CD14-positive monocyte (primary cell): ENCODE data around the gene SLC25A23. TPM values are rescaled to one million over a fixed set of nuclear protein-coding genes. Genes with fewer than 3 reads are reported as not detected.

Experiments
- DNase-seq, 3 donors: peaks; one replicate each; pipeline ENCODE4 v3.0.0-alpha.2; 2011 to 2022
- H2AFZ ChIP-seq: 2 replicates; pipeline ENCODE4 v1.6.0; 2012; ENCODE audit warnings: mild to moderate bottlenecking, low read depth, low read length, inconsistent platforms; ENCODE audit not compliant: insufficient read depth, poor library complexity, severe bottlenecking
- H3K27ac ChIP-seq, 2 donors: 1 replicate in 1 of 2; 2 replicates in 1 of 2; pipeline ENCODE4 v1.5.1; 2012 to 2013; ENCODE audit warnings: low read length in 2 of 2, control low read depth in 1 of 2, inconsistent platforms in 1 of 2, low read depth in 1 of 2, mild to moderate bottlenecking in 1 of 2
- H3K27me3 ChIP-seq, 2 donors: one replicate each; pipeline versions ENCODE4 v1.6.0 to v1.6.1; 2011 to 2013; ENCODE audit warnings: low read length in 2 of 2; ENCODE audit not compliant: control insufficient read depth in 2 of 2, insufficient read depth in 2 of 2
- H3K36me3 ChIP-seq, 2 donors: replicated peaks in 1 of 2; 1 replicate in 1 of 2; 2 replicates in 1 of 2; pipeline versions ENCODE4 v1.5.1 to v1.6.1; 2012 to 2013; ENCODE audit warnings: low read length in 2 of 2, control low read depth in 1 of 2, inconsistent platforms in 1 of 2, mild to moderate bottlenecking in 1 of 2; ENCODE audit not compliant: insufficient read depth in 2 of 2, control insufficient read depth in 1 of 2
- H3K4me1 ChIP-seq, 2 donors: 1 replicate in 1 of 2; 2 replicates in 1 of 2; pipeline versions ENCODE4 v1.5.1 to v1.6.1; 2012 to 2013; ENCODE audit warnings: low read length in 2 of 2, control low read depth in 1 of 2, inconsistent platforms in 1 of 2, mild to moderate bottlenecking in 1 of 2, moderate library complexity in 1 of 2; ENCODE audit not compliant: insufficient read depth in 2 of 2, control insufficient read depth in 1 of 2
- H3K4me2 ChIP-seq: replicated peaks from 2 replicates; pipeline ENCODE3; 2012; ENCODE audit warnings: low read length, moderate library complexity, mild to moderate bottlenecking; ENCODE audit not compliant: poor library complexity, severe bottlenecking; ENCODE audit errors: extremely low read depth
- H3K4me3 ChIP-seq, 3 experiments: fragments of 200-600 bp in 1 of 3; sonication (generic) in 1 of 3; replicated peaks in 1 of 3; 1 replicate in 2 of 3; 2 replicates in 1 of 3; pipeline ENCODE4 v1.5.1; 2011 to 2013; ENCODE audit warnings: low read length in 3 of 3, mild to moderate bottlenecking in 3 of 3, control low read depth in 2 of 3, low read depth in 2 of 3, inconsistent platforms in 1 of 3, moderate library complexity in 1 of 3
- H3K79me2 ChIP-seq: 2 replicates; pipeline ENCODE4 v1.6.0; 2012; ENCODE audit warnings: mild to moderate bottlenecking, control low read depth, inconsistent platforms, low read length, moderate library complexity; ENCODE audit not compliant: insufficient read depth
- H3K9ac ChIP-seq: 2 replicates; pipeline ENCODE4 v1.6.0; 2017; ENCODE audit warnings: low read length, mild to moderate bottlenecking; ENCODE audit not compliant: insufficient read depth, poor library complexity, severe bottlenecking
- H3K9me3 ChIP-seq, 2 donors: replicated peaks in 1 of 2; 1 replicate in 1 of 2; 2 replicates in 1 of 2; pipeline versions ENCODE4 v1.5.1 to v1.6.1; 2012 to 2013; ENCODE audit warnings: low read length in 2 of 2, control low read depth in 1 of 2; ENCODE audit not compliant: control insufficient read depth in 1 of 2, insufficient read depth in 1 of 2
- H4K20me1 ChIP-seq: 2 replicates; pipeline ENCODE4 v1.6.0; 2012; ENCODE audit warnings: mild to moderate bottlenecking, low read length, control low read depth, moderate library complexity; ENCODE audit not compliant: insufficient read depth
- H3K27ac Mint-ChIP-seq, 7 donors: one replicate each; pipeline ENCODE4 v1.8.0; 2020; ENCODE audit warnings: mild to moderate bottlenecking in 7 of 7, mixed read lengths in 7 of 7, moderate library complexity in 6 of 7, inconsistent platforms in 2 of 7
- H3K27me3 Mint-ChIP-seq, 3 donors: one replicate each; pipeline ENCODE4 v1.8.0; 2021 to 2022; ENCODE audit warnings: low read depth in 3 of 3, mild to moderate bottlenecking in 3 of 3, mixed read lengths in 3 of 3, moderate library complexity in 3 of 3, inconsistent platforms in 1 of 3
- H3K36me3 Mint-ChIP-seq, 2 donors: one replicate each; pipeline ENCODE4 v1.8.0; 2020; ENCODE audit warnings: mixed read lengths in 2 of 2, inconsistent platforms in 1 of 2, mild to moderate bottlenecking in 1 of 2
- H3K4me1 Mint-ChIP-seq: one replicate; pipeline ENCODE4 v1.8.0; 2020; ENCODE audit warnings: mild to moderate bottlenecking, mixed read lengths
- H3K4me3 Mint-ChIP-seq, 2 donors: one replicate each; pipeline ENCODE4 v1.8.0; 2020; ENCODE audit warnings: mild to moderate bottlenecking in 2 of 2, mixed read lengths in 2 of 2, moderate library complexity in 1 of 2
- H3K9me3 Mint-ChIP-seq, 7 donors: one replicate each; pipeline ENCODE4 v1.8.0; 2020 to 2022; ENCODE audit warnings: mixed read lengths in 7 of 7, mild to moderate bottlenecking in 6 of 7, moderate library complexity in 6 of 7, inconsistent platforms in 2 of 7
- WGBS: methylation state at CpG from one replicate; pipeline ENCODE4 v1.1.5; 2013; ENCODE audit warnings: missing lambda C conversion rate; ENCODE audit not compliant: insufficient coverage; 5-methylcytosine and 5-hydroxymethylcytosine counted together
- intact Hi-C, 2 donors: fragments of 100-400 bp; cut with micrococcal nuclease; formaldehyde crosslinking; loops; one replicate each; pipeline versions ENCODE4 v1.15.0 to v1.15.1; 2023
- polyA plus RNA-seq, 3 donors: library from polyadenylated mRNA; depleted of rRNA in 1 of 3; unstranded in 2 of 3; stranded (reverse) in 1 of 3; fragments of 300-500 nt in 2 of 3; fragments of >200 nt in 1 of 3; fragmentation: Illumina TruSeq in 2 of 3; gene quantifications; 1 replicate in 2 of 3; 2 replicates in 1 of 3; pipeline ENCODE4 v1.2.3, GENCODE V29; 2012 to 2021
- TF ChIP-seq, protein P1 (sequence below): fragments of 200-600 bp; IDR thresholded peaks from one replicate; pipeline ENCODE4 v1.8.0; 2022; ENCODE audit warnings: antibody characterized with exemption, mild to moderate bottlenecking

Gene SLC25A23
- polyA plus RNA-seq, 3 donors: 0.11 to 0.15 TPM; not detected in 1

GRCh38 chr19:6479836-6480398 lies 20.3 kb upstream of the SLC25A23 start:
- H3K79me2 ChIP-seq: peaks cover 13% of the 10 kb centered on the region
- Mint-ChIP-seq H3K4me1 (peaks cover 27% of the 10 kb centered on the region), H3K9me3 (peaks cover 0 to 8% (median 0%) of the 10 kb centered on the region in 7 donors), H3K36me3 (peaks cover 17 to 39% of the 10 kb centered on the region in 2 donors), H3K4me3 (no peak overlapping the region), H3K27ac (peak overlapping the region in 4 of 7 donors; percentile 4 to 46 (median 20)), H3K27me3 (peaks cover 0 to 7% (median 0%) of the 10 kb centered on the region in 3 donors)
- no peaks in the 10 kb centered on the region for H4K20me1 ChIP-seq
- WGBS: 100% methylated on average over 2 of the region's 7 CpGs
- TF ChIP-seq, protein P1, sequence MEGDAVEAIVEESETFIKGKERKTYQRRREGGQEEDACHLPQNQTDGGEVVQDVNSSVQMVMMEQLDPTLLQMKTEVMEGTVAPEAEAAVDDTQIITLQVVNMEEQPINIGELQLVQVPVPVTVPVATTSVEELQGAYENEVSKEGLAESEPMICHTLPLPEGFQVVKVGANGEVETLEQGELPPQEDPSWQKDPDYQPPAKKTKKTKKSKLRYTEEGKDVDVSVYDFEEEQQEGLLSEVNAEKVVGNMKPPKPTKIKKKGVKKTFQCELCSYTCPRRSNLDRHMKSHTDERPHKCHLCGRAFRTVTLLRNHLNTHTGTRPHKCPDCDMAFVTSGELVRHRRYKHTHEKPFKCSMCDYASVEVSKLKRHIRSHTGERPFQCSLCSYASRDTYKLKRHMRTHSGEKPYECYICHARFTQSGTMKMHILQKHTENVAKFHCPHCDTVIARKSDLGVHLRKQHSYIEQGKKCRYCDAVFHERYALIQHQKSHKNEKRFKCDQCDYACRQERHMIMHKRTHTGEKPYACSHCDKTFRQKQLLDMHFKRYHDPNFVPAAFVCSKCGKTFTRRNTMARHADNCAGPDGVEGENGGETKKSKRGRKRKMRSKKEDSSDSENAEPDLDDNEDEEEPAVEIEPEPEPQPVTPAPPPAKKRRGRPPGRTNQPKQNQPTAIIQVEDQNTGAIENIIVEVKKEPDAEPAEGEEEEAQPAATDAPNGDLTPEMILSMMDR: no peak
- H3K4me2 ChIP-seq: no peak overlapping the region
- DNase-seq: no peak
- peaks cover 15 to 21% of the 10 kb centered on the region in 2 donors for H3K4me1 ChIP-seq
- no peak overlapping the region for H2AFZ ChIP-seq
- H3K27me3 ChIP-seq: no peaks in the 10 kb centered on the region
- no peaks in the 10 kb centered on the region for H3K9me3 ChIP-seq
- H3K4me3 ChIP-seq: no peak overlapping the region
- intact Hi-C loops: no loop called here
- H3K9ac ChIP-seq: no peak overlapping the region
- no peak overlapping the region for H3K27ac ChIP-seq
- peaks cover 29 to 39% of the 10 kb centered on the region in 2 donors for H3K36me3 ChIP-seq

DNA sequence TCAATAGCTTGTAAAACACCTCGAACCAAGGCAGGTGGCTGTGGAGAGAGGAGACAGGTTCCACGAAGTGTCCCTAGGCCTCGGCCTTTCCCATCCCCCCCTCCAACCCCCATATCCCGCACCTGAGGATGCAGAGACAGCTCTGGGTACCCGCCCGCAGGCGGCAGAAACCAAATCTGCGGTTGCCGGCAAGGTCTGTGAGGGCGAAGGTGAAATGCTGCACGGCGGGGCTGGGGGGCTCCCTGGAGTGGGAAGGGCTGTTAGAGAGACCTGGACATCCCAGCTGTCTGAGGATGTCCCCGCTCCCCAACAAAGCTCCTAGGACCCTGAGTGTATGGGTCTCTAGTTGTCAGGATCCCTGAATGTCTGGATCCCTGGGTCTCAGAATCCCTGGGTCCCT lies 19.2 kb upstream of the SLC25A23 start:
- Histone ChIP-seq H3K9ac (no peak overlapping the region), H2AFZ (no peak overlapping the region), H3K4me1 (peaks cover 15 to 21% of the 10 kb centered on the region in 2 donors), H3K36me3 (peaks cover 33 to 48% of the 10 kb centered on the region in 2 donors), H3K79me2 (peaks cover 13% of the 10 kb centered on the region), H3K27ac (no peak overlapping the region), H3K9me3 (no peaks in the 10 kb centered on the region), H4K20me1 (no peaks in the 10 kb centered on the region), H3K4me2 (no peak overlapping the region), H3K27me3 (no peaks in the 10 kb centered on the region), H3K4me3 (no peak overlapping the region)
- Mint-ChIP-seq H3K36me3 (peaks cover 26 to 46% of the 10 kb centered on the region in 2 donors), H3K4me1 (peaks cover 22% of the 10 kb centered on the region), H3K9me3 (peaks cover 0 to 8% (median 0%) of the 10 kb centered on the region in 7 donors), H3K27me3 (peaks cover 0 to 7% (median 0%) of the 10 kb centered on the region in 3 donors), H3K4me3 (no peak overlapping the region), H3K27ac (peak overlapping the region in 1 of 7 donors; percentile 22)
- WGBS: 100% methylated on average over 1 of the region's 13 CpGs
- TF ChIP-seq, protein P1: no peak
- DNase-seq: no peak
- intact Hi-C loops: no loop called here
